Kidney epithelial cell (primary cell): ENCODE results near the gene HOXA11. TPM values are rescaled to one million over a fixed set of nuclear protein-coding genes. Genes with fewer than 3 reads are reported as not detected.

Experiments used
- DNase-seq: peaks from one replicate; pipeline ENCODE4 v3.0.0-alpha.2; 2010; ENCODE audit warnings: low read depth
- H3K27me3 ChIP-seq: 2 replicates; pipeline ENCODE4 v1.6.0; 2011; ENCODE audit warnings: low read length; ENCODE audit not compliant: control insufficient read depth, insufficient read depth
- H3K36me3 ChIP-seq: 2 replicates; pipeline ENCODE4 v1.5.1; 2011; ENCODE audit warnings: low read length; ENCODE audit not compliant: control insufficient read depth, insufficient read depth
- H3K4me3 ChIP-seq: 2 replicates; pipeline ENCODE4 v1.5.1; 2011; ENCODE audit warnings: low read depth, mild to moderate bottlenecking, control low read depth, low read length
- total RNA-seq: library from RNA; depleted of rRNA; stranded (reverse); fragments of >200 nt; gene quantifications from 2 replicates; pipeline ENCODE4 v1.2.3, GENCODE V29; 2015
- TF ChIP-seq, protein P1 (sequence below): IDR thresholded peaks from 2 replicates; pipeline ENCODE4 v1.5.1; 2011; ENCODE audit warnings: mild to moderate bottlenecking, moderate library complexity, low read length, control low read depth, inconsistent platforms; ENCODE audit not compliant: insufficient read depth, poor library complexity, severe bottlenecking

HOXA11 gene
- total RNA-seq, 1 donor from 2014 or later, result 17.3 TPM

DNA sequence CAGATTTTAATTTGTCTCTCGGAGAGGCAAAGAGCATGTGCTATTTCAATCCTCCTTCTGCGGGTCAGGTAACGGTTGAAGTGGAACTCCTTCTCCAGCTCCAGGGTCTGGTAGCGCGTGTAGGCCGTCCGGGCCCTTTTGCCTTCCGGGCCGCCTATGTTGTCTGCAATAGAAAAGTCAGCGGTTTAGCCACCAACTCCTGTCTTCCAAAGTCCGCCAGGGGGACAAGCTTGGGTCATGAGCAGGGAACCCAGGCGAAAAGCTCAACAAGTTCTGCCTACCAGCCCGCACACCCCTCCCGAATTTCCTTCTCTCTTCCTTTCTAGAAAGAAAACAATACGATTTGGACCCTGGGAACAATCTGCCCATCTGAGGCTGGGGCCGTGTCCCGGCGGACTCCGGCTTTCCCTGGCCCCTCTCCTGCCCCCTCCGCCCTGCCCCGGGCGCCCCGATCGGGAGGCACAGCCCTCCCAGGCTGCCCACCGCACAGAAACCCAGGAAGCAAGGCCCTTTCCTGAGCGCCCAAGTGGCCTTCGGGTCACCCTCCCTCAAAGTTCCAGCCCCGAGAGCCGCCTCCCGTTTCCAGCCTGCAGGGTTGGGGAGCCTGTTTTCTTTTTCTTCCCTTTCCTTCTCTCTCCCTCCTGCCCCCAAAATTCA, 43.0 kb downstream of the HOXA11 start:
- TF ChIP-seq, protein P1, sequence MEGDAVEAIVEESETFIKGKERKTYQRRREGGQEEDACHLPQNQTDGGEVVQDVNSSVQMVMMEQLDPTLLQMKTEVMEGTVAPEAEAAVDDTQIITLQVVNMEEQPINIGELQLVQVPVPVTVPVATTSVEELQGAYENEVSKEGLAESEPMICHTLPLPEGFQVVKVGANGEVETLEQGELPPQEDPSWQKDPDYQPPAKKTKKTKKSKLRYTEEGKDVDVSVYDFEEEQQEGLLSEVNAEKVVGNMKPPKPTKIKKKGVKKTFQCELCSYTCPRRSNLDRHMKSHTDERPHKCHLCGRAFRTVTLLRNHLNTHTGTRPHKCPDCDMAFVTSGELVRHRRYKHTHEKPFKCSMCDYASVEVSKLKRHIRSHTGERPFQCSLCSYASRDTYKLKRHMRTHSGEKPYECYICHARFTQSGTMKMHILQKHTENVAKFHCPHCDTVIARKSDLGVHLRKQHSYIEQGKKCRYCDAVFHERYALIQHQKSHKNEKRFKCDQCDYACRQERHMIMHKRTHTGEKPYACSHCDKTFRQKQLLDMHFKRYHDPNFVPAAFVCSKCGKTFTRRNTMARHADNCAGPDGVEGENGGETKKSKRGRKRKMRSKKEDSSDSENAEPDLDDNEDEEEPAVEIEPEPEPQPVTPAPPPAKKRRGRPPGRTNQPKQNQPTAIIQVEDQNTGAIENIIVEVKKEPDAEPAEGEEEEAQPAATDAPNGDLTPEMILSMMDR, result no peak
- H3K27me3 ChIP-seq, result peaks cover 2% of the 10 kb centered on the region
- no peak for DNase-seq

DNA sequence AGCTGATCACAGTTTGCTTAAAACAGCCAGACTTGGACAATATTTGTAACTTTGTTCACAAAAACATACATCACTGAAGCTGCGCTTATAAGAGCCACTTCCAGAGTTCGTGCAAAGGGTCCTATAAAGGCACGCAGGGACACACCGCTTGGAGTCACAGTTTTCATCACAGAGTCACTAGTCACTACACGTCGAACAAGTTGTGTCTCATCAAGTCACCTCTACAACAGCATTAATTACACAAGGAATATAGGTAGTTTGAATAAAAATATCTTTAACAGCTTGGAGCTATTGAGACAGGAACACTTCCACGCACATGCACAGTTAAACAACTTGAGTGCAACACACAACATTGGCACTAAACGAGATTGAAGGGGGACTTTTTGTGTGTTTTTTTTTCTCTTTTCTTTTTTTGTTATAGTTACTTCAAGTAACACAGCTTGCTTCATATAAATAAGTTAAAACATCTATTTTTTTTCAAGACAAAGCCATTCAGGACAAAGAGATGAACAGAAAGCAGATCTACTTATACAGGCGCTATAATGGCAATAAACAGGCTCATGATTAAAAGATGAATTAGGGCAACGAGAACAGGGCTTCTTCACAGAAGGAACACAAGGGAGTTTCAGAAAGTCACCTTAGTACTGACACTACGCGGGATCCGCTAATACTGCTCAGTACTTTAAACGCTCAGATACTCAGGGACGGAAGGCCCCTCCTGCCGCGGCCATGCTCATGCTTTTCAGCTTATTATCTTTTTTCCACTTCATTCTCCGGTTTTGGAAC, 43.7 kb downstream of the HOXA11 start:
- H3K4me3 ChIP-seq, result peak overlapping the region; percentile 72

More for the DNA sequence above, 43.0 kb downstream of the HOXA11 start:
- H3K4me3 ChIP-seq, result peak overlapping the region; percentile 72
- H3K36me3 ChIP-seq, result peaks cover 3% of the 10 kb centered on the region

GRCh38 chr7:27140126-27140857, 44.7 kb downstream of the HOXA11 start:
- DNase-seq, result no peak
- H3K36me3 ChIP-seq, result peaks cover 3% of the 10 kb centered on the region
- peaks cover 2% of the 10 kb centered on the region for H3K27me3 ChIP-seq
- peak overlapping the region; percentile 72 for H3K4me3 ChIP-seq
- TF ChIP-seq, protein P1, result no peak

More for the DNA sequence above, 43.7 kb downstream of the HOXA11 start:
- H3K36me3 ChIP-seq, result peaks cover 3% of the 10 kb centered on the region
- TF ChIP-seq, protein P1, result no peak
- no peak for DNase-seq
- peaks cover 2% of the 10 kb centered on the region for H3K27me3 ChIP-seq

DNA sequence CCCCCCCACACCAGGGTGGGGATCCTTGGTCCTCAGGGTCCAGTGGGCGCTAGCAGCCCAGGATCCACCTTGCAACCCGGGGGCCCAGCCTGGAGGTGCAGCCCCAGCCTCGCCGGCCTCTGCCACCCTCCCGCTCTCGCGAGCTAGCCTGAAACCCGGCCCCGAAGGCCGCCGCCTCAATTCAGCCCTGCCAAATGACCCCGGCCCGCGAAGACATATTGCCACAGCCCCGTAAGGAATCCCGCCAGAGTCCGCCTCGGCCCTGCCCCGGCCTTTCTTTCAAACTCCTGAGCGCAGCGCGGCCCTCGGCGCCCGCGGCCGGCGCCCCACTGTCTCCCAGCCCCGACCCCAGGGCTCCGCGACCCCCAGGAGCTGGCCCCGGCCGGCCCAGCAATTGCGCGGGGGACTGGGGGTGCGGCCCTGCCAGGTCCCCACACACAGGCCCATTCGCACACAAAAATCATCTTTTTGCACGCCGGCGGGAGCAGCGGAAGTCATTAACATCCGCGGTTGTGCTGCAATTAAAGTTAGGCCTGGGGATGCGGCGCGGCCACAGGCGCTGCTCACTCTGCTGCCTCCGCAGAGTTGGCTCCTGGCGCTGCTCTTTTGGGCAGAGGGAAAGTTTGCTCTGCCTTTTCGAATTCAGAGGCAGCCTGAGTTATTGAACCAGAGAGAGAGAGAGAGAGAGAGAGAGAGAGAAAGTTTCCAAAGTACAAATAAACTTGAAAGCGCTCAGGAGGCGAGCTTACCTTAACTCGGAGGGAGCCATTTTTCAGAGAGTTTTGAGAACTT, 45.5 kb downstream of the HOXA11 start:
- peaks cover 3% of the 10 kb centered on the region for H3K36me3 ChIP-seq
- peaks cover 2% of the 10 kb centered on the region for H3K27me3 ChIP-seq
- H3K4me3 ChIP-seq, result peak overlapping the region; percentile 72
- no peak for DNase-seq
- TF ChIP-seq, protein P1, result no peak

DNA sequence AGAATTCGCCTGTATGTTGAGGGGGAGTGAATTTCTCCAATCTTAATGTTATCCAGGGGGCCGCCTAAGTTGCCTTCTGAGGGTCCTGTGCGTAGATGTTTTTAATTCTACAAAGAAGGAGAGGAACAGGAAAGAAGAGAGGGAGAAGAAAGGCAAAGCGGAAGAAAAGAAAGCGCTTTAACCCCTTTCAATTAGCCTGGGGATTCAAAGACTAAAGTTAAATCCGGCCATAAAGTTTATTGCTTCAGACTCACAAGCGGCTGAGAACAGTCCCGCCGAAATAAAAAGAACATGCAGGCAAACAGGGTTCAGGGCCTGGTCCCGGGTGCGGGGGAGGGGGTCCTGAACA, 46.1 kb downstream of the HOXA11 start:
- Histone ChIP-seq H3K4me3 (peak overlapping the region; percentile 72), H3K36me3 (peaks cover 1% of the 10 kb centered on the region), H3K27me3 (peaks cover 2% of the 10 kb centered on the region)
- DNase-seq, result no peak
- TF ChIP-seq, protein P1, result no peak
